Uterus (tissue), 2 donors: ENCODE data around the gene ANKRD44.

Experiments used
- CTCF ChIP-seq, 4 experiments: fragments of 200-600 bp in 2 of 4; fragments of 450-650 bp in 2 of 4; sonication (generic) in 2 of 4; IDR thresholded peaks; one replicate each; pipeline ENCODE4 v1.5.1; 2016 to 2019; ENCODE audit warnings: antibody characterized with exemption in 4 of 4, mild to moderate bottlenecking in 2 of 4, moderate library complexity in 1 of 4
- POLR2A ChIP-seq, 2 donors: fragments of 450-650 bp; IDR thresholded peaks; one replicate each; pipeline ENCODE4 v1.6.1; 2016; ENCODE audit warnings: antibody characterized with exemption in 2 of 2, mild to moderate bottlenecking in 1 of 2, moderate library complexity in 1 of 2

GRCh38 chr2:197081294-197081693, 229.3 kb downstream of the ANKRD44 start:
- TF ChIP-seq CTCF (IDR thresholded peaks at IDR 0.05) = no peak
- no peak for TF ChIP-seq POLR2A (IDR thresholded peaks at IDR 0.05)
